Chondrocyte (in vitro differentiated cells): ENCODE measurements around the gene UBE4A. TPM values are rescaled to one million over a fixed set of nuclear protein-coding genes. Genes with fewer than 3 reads are reported as not detected.
A peak's percentile ranks its signal among the peaks of the same experiment; 100 is the strongest.
"Not testable (repeated sequence)": the region's sequence is repeated elsewhere in the genome, so short reads cannot be mapped to it uniquely, and the experiment has no call there.

Source experiments
- DNase-seq: peaks from one replicate; pipeline ENCODE4 v3.0.0; 2021; ENCODE audit warnings: mixed read lengths, low spot score
- H3K27ac Mint-ChIP-seq: one replicate; pipeline ENCODE4 v1.8.0; 2021; ENCODE audit warnings: mild to moderate bottlenecking, moderate library complexity, mixed read lengths; ENCODE audit not compliant: unreplicated experiment
- H3K27me3 Mint-ChIP-seq: 2 replicates; pipeline ENCODE4 v1.8.0; 2021; ENCODE audit warnings: low read depth, mixed read lengths
- H3K36me3 Mint-ChIP-seq: 2 replicates; pipeline ENCODE4 v1.8.0; 2021; ENCODE audit warnings: low read depth, mixed read lengths
- H3K4me1 Mint-ChIP-seq: 2 replicates; pipeline ENCODE4 v1.8.0; 2021; ENCODE audit warnings: low read depth, mild to moderate bottlenecking, mixed read lengths
- H3K4me3 Mint-ChIP-seq: one replicate; pipeline ENCODE4 v1.8.0; 2021; ENCODE audit warnings: mild to moderate bottlenecking, moderate library complexity, mixed read lengths; ENCODE audit not compliant: unreplicated experiment
- H3K9me3 Mint-ChIP-seq: 2 replicates; pipeline ENCODE4 v1.8.0; 2021; ENCODE audit warnings: low read depth, mixed read lengths
- CTCF ChIP-seq: fragments of 200-600 bp; sonication (generic); IDR thresholded peaks from 2 replicates; pipeline ENCODE4 v1.5.0; 2021; ENCODE audit warnings: antibody characterized with exemption, mild to moderate bottlenecking, moderate library complexity
- total RNA-seq: library from RNA; stranded (reverse); gene quantifications from 3 replicates; pipeline ENCODE4 v1.2.1, GENCODE V29; 2021

Gene UBE4A
- total RNA-seq, 1 donor from 2014 or later, result 39.7 TPM

GRCh38 chr11:118397448-118397847 lies 38.0 kb downstream of the UBE4A start:
- Mint-ChIP-seq H3K9me3 (no peaks in the 10 kb centered on the region), H3K36me3 (peaks cover 10% of the 10 kb centered on the region), H3K4me1 (peaks cover 11% of the 10 kb centered on the region), H3K27ac (no peak overlapping the region), H3K27me3 (no peaks in the 10 kb centered on the region), H3K4me3 (no peak overlapping the region)
- DNase-seq, result no peak
- no peak for TF ChIP-seq CTCF

GRCh38 chr11:118398791-118399559 lies 39.6 kb downstream of the UBE4A start:
- Mint-ChIP-seq H3K27me3 (no peaks in the 10 kb centered on the region), H3K4me1 (peaks cover 20% of the 10 kb centered on the region), H3K36me3 (peaks cover 6% of the 10 kb centered on the region), H3K9me3 (no peaks in the 10 kb centered on the region), H3K27ac (no peak overlapping the region), H3K4me3 (no peak overlapping the region)
- TF ChIP-seq CTCF, result no peak
- no peak for DNase-seq

- no peaks in the 10 kb centered on the region for H3K27me3 Mint-ChIP-seq
- TF ChIP-seq CTCF, result peak; percentile 56
- peak within 1 kb of the TSS; percentile 91 for H3K4me3 Mint-ChIP-seq
- no peak for DNase-seq
- H3K36me3 Mint-ChIP-seq, result peaks cover 1% of the 10 kb centered on the region
- H3K4me1 Mint-ChIP-seq, result peaks cover 27% of the 10 kb centered on the region
- H3K27ac Mint-ChIP-seq, result peak within 1 kb of the TSS; percentile 98
- H3K9me3 Mint-ChIP-seq, result no peaks in the 10 kb centered on the region
Measured at GRCh38 chr11:118401151-118401879, 41.9 kb downstream of the UBE4A start, which contains the start of gene ATP5MG. TSS of gene ATP5MG (plus strand) at chr11:118401606. CDS start at chr11:118401666, 60 bp downstream.

- H3K9me3 Mint-ChIP-seq, result no peaks in the 10 kb centered on the region
- H3K27me3 Mint-ChIP-seq, result no peaks in the 10 kb centered on the region
- peak overlapping the region; percentile 91 for H3K4me3 Mint-ChIP-seq
- no peak for DNase-seq
- TF ChIP-seq CTCF, result no peak
- peaks cover 1% of the 10 kb centered on the region for H3K36me3 Mint-ChIP-seq
- peaks cover 32% of the 10 kb centered on the region for H3K4me1 Mint-ChIP-seq
- peak overlapping the region; percentile 98 for H3K27ac Mint-ChIP-seq
Measured at GRCh38 chr11:118401880-118402590, 42.6 kb downstream of the UBE4A start.

- Mint-ChIP-seq H3K4me1 (peaks cover 32% of the 10 kb centered on the region), H3K27ac (peak overlapping the region; percentile 98), H3K4me3 (peak overlapping the region; percentile 91)
- not testable (repeated sequence) for DNase-seq, H3K27me3 Mint-ChIP-seq, H3K9me3 Mint-ChIP-seq, H3K36me3 Mint-ChIP-seq
Measured at GRCh38 chr11:118402594-118402993, 43.2 kb downstream of the UBE4A start.
